ENCODE results near the gene ACP3.

Gene ACP3

DNA sequence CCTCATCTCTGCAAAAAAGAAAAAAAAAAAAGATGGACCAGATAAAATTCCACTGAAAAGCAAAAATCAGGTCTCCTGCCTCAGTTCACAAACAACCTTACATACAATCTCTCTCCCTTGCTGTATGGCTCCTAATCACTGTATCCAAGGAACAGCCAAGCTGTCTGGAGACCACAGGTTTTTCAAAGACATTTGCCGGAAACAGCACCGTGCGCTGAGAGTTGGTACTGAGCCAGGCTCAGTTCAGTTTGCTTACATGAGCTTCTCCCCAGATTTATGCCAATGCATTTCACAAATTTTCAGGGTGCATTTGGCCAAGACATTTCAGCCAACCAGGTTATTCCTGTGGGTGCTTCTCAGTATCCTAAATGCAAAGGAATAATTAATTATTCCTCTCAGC is 4.1 kb downstream of the ACP3 start:
- TF ChIP-seq, protein P1, sequence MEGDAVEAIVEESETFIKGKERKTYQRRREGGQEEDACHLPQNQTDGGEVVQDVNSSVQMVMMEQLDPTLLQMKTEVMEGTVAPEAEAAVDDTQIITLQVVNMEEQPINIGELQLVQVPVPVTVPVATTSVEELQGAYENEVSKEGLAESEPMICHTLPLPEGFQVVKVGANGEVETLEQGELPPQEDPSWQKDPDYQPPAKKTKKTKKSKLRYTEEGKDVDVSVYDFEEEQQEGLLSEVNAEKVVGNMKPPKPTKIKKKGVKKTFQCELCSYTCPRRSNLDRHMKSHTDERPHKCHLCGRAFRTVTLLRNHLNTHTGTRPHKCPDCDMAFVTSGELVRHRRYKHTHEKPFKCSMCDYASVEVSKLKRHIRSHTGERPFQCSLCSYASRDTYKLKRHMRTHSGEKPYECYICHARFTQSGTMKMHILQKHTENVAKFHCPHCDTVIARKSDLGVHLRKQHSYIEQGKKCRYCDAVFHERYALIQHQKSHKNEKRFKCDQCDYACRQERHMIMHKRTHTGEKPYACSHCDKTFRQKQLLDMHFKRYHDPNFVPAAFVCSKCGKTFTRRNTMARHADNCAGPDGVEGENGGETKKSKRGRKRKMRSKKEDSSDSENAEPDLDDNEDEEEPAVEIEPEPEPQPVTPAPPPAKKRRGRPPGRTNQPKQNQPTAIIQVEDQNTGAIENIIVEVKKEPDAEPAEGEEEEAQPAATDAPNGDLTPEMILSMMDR (IDR thresholded peaks at IDR 0.05; ENCODE audit: insufficient read depth, missing control alignments), result no peak
- FAIRE-seq, result no peak
- DNase-seq (ENCODE audit: insufficient read length, low spot score), result no peak

DNA sequence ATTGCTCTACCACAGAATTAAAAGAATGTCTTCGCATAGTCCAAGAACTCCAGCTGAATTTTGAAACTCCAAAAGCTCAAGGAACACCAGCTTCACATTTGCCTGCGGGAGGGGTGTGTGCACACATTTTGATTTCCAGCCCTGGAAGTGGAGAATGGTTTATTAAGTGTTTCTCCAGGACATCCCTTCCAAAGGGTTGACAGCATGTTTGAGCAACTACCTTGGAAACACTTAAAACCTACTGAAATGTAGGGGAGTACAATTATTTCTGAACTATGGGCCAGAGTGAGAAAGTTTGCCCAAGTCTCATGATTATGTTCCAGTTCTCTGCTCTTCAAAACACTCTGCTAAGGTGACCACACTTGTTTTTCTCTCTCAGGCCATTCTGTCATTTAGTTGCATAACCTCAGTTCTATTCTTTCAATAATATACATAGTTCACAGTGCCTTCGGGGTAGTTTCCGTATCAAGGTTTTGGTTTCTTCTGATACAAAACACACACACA is 7.9 kb downstream of the ACP3 start:
- no peak for DNase-seq (ENCODE audit: insufficient read length, low spot score)
- TF ChIP-seq, protein P1 (IDR thresholded peaks at IDR 0.05; ENCODE audit: insufficient read depth, missing control alignments), result no peak
- no peak for FAIRE-seq

DNA sequence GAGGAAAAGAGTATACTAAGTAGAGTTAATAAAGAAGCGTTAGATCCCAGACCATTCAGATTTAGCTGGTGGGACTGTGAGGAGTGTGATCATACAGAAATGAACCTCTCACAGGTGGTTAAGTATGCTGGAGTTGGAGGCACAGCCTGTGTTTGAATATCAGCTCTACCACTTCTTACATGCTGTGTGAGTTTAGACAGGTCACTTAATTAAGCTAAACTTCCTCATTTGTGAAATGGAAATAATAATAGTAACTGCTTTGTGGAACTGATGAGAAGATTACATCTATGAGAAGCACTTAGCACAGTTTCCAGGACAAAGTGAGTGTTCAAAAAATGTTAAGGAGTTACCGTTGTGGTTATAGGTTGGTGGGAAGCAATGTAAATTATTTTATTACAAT is 8.4 kb downstream of the ACP3 start:
- DNase-seq (ENCODE audit: insufficient read length, low spot score), result no peak

DNA sequence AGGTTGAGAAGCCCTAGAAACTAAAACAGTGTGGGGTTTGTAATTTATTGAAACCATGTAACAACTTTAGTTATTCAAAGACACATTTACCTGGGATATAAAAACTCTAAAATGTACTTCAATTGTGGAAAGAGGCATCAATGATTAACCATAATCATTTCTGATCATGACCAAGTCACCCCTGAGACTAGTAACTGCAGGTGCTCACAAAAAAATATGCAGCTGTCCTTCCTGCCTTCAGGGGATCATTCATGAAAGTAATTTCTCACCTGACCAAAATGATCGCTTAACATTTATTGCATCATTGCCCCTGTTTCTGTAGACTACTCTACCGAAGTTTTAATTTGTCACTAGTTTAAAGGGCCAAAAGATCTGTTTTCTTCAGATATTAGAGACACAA is 9.0 kb downstream of the ACP3 start:
- no peak for DNase-seq (ENCODE audit: insufficient read length, low spot score)
- no peak for FAIRE-seq
- TF ChIP-seq, protein P1 (IDR thresholded peaks at IDR 0.05; ENCODE audit: insufficient read depth, missing control alignments), result no peak

More for the DNA sequence above, 8.4 kb downstream of the ACP3 start:
- TF ChIP-seq, protein P1 (IDR thresholded peaks at IDR 0.05; ENCODE audit: insufficient read depth, missing control alignments), result no peak
- FAIRE-seq, result no peak

DNA sequence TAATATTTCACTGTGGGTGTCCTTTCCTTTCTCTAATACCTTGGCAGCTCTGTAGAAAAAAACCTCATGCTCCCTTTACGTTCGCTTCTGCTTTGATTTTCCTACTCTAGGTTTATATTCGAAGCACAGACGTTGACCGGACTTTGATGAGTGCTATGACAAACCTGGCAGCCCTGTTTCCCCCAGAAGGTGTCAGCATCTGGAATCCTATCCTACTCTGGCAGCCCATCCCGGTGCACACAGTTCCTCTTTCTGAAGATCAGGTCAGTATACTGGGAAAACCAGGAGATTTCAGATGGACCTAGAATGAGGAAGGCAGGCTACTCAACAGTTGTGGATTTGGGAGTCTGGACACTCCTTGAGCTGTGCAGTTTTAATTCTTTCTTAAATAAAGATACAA is 14.9 kb downstream of the ACP3 start:
- TF ChIP-seq, protein P1 (IDR thresholded peaks at IDR 0.05; ENCODE audit: insufficient read depth, missing control alignments), result no peak
- DNase-seq (ENCODE audit: insufficient read length, low spot score) (no peak), FAIRE-seq (no peak)

DNA sequence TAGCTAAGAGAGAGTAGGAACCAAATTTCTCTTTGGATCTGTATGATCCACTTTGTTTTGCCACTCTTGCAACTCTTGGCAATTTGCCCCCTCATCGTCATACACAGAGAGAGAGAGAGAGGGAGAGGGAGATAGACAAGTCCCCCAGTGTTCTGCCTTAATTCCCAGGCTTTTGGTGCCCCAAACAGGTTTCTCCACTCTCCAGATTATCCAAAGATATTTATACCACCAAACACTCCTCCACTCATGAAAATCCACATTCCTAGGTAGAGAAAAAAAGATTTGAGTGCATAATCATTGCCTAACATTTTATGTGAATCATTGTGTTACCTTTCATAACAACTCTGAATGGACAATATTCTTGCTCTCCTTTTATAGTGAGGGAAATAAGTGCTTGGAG is 15.3 kb downstream of the ACP3 start:
- no peak for FAIRE-seq

DNA sequence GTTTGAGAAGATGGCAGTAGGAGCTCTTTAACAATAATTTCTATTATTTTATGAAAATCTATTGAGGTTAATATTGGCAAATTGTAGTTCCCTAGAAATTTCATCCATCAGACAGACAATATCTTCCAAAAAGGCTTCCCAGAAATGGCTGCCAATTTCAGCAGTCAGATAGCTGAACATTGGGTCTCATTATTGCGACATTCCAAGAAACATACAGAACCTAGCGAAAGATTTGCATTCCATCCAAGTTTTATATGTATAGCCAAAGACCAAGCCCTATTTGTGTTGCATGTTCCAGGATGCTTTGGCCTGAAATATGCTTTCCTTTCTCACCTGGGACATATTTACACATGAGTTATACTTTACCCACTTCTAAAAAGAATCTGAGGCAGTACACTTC is 24.5 kb downstream of the ACP3 start:
- DNase-seq (ENCODE audit: insufficient read length, low spot score) (no peak), FAIRE-seq (no peak)
- TF ChIP-seq, protein P1 (IDR thresholded peaks at IDR 0.05; ENCODE audit: insufficient read depth, missing control alignments), result no peak

More for the DNA sequence above, 15.3 kb downstream of the ACP3 start:
- DNase-seq (ENCODE audit: insufficient read length, low spot score), result no peak
- TF ChIP-seq, protein P1 (IDR thresholded peaks at IDR 0.05; ENCODE audit: insufficient read depth, missing control alignments), result no peak
